ENCODE results near the gene SLC35E1.
"Not testable (repeated sequence)": the region's sequence is repeated elsewhere in the genome, so short reads cannot be mapped to it uniquely, and the experiment has no call there.

SLC35E1 gene

GRCh38 chr19:16527971-16528521 lies 44.2 kb downstream of the SLC35E1 start:
- DNase-seq (ENCODE audit: low read depth, low spot score): no peak
- peak overlapping the region; percentile 35 for H3K27ac ChIP-seq

- H3K27ac ChIP-seq: peak overlapping the region; percentile 35
- no peak for DNase-seq (ENCODE audit: low read depth, low spot score)
Observed at GRCh38 chr19:16527334-16527935, 44.8 kb downstream of the SLC35E1 start.

GRCh38 chr19:16525751-16526481 lies 46.3 kb downstream of the SLC35E1 start:
- DNase-seq (ENCODE audit: low read depth, low spot score): no peak
- no peak overlapping the region for H3K27ac ChIP-seq

GRCh38 chr19:16524991-16525734 lies 47.1 kb downstream of the SLC35E1 start:
- no peak overlapping the region for H3K27ac ChIP-seq
- DNase-seq (ENCODE audit: low read depth, low spot score): no peak

- DNase-seq (ENCODE audit: low read depth, low spot score): no peak
- no peak overlapping the region for H3K27ac ChIP-seq
Observed at GRCh38 chr19:16522559-16523377, 49.4 kb downstream of the SLC35E1 start.

- no peak for DNase-seq (ENCODE audit: low read depth, low spot score)
- no peak overlapping the region for H3K27ac ChIP-seq
Observed at GRCh38 chr19:16521715-16522289, 50.4 kb downstream of the SLC35E1 start.

- H3K27ac ChIP-seq: no peak overlapping the region
- no peak for DNase-seq (ENCODE audit: low read depth, low spot score)
Observed at GRCh38 chr19:16520986-16521624, 51.1 kb downstream of the SLC35E1 start.

GRCh38 chr19:16520074-16520973 lies 51.9 kb downstream of the SLC35E1 start:
- no peak overlapping the region for H3K27ac ChIP-seq
- no peak for DNase-seq (ENCODE audit: low read depth, low spot score)

- H3K27ac ChIP-seq: no peak overlapping the region
- DNase-seq (ENCODE audit: low read depth, low spot score): no peak
Observed at GRCh38 chr19:16519230-16519687, 53.0 kb downstream of the SLC35E1 start.

- DNase-seq (ENCODE audit: low read depth, low spot score): no peak
- no peak overlapping the region for H3K27ac ChIP-seq
Observed at GRCh38 chr19:16518483-16519229, 53.6 kb downstream of the SLC35E1 start.

GRCh38 chr19:16518061-16518460 lies 54.2 kb downstream of the SLC35E1 start:
- no peak for DNase-seq (ENCODE audit: low read depth, low spot score)
- no peak overlapping the region for H3K27ac ChIP-seq

GRCh38 chr19:16516923-16517610 lies 55.1 kb downstream of the SLC35E1 start:
- no peak overlapping the region for H3K27ac ChIP-seq
- DNase-seq (ENCODE audit: low read depth, low spot score): no peak

GRCh38 chr19:16516381-16516780 lies 55.8 kb downstream of the SLC35E1 start:
- no peak for DNase-seq (ENCODE audit: low read depth, low spot score)
- no peak overlapping the region for H3K27ac ChIP-seq

- DNase-seq (ENCODE audit: low read depth, low spot score): no peak
Observed at GRCh38 chr19:16514383-16515019, 57.7 kb downstream of the SLC35E1 start.

GRCh38 chr19:16512611-16513010 lies 59.6 kb downstream of the SLC35E1 start:
- H3K27ac ChIP-seq; DNase-seq (ENCODE audit: low read depth, low spot score): not testable (repeated sequence)

More at GRCh38 chr19:16514383-16515019, 57.7 kb downstream of the SLC35E1 start:
- no peak overlapping the region for H3K27ac ChIP-seq
